GM18861 (cell line): Measurements from ENCODE around the gene HOXA7.

Source experiments
- ATAC-seq: cut with Tn5 transposase; IDR thresholded peaks from one replicate; pipeline ENCODE4 v1.9.1; 2021; ENCODE audit not compliant: unreplicated experiment

HOXA7 gene

GRCh38 chr7:27148031-27148755 lies 8.3 kb downstream of the HOXA7 start:
- no peak for ATAC-seq

DNA sequence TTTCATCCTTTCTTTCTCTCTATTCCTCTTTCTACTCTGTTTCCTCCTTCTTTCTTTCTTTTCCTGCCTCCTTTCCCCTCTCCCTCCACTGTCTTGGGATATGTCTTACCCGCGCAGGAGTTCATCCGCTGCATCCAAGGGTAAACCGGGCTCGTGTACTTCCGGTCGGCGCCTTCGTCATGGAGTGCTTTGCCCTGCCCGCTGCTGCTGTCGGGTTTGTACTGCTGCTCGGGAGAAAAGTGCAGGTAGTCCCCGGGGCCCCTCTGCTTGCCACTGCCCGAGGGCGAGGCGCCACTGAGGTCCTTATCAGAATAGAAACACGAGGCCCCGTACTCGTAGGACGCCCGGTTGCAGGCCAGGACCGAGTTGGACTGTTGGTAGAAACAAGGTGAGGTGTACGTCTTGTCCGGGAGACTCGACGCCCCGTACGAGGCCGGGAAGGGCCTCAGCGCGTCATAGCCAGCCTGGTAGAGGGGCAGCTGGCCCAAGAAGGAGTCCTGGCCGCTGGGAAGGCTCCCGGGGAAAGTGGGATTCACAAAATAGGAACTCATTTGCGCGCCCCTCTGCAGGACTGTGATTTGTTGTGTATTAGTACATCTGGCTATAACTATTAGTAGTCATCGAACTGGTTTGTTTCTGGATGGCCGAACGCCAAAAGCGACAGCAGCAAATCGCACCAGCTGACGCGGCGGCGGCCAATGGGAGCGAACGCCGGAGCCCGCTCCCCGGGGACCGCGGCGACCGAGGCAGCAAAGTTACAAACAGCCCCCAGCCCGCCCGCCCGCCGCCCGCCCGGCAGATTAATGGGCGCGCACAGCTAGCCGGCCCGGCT lies 9.1 kb downstream of the HOXA7 start, which contains the start of gene HOXA6:
TSS of gene HOXA6 (minus strand) at position 576 of the 832 bp plus-strand sequence. CDS start at position 551, 25 bp downstream.
- ATAC-seq, result no peak

GRCh38 chr7:27146491-27147198 lies 9.8 kb downstream of the HOXA7 start:
- ATAC-seq, result no peak

- ATAC-seq, result no peak
These were observed 10.5 kb downstream of the HOXA7 start for GRCh38 chr7:27145914-27146412.

GRCh38 chr7:27145165-27145913 lies 11.1 kb downstream of the HOXA7 start:
- no peak for ATAC-seq

DNA sequence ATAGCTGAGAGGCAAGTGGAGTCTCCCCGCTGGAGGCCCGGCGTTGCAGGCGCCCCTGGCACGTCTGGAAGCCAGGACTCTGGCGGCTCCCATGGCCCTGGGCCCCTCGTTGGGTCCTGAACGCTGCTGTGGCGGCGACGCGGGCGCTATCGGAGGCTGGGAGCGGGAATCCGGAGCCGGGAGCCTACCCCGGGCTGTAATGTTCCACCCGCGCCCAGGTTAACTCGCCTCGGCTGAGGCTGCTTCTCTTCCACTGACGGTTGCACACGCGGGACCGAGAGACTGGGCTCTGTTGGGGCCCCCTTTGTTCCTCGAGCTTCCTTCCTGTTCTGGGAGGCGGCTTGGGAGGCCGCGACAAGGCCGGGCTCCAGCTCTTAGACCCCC lies 11.7 kb downstream of the HOXA7 start:
- no peak for ATAC-seq

GRCh38 chr7:27143950-27144780 lies 12.3 kb downstream of the HOXA7 start:
- no peak for ATAC-seq

GRCh38 chr7:27143023-27143949 lies 13.2 kb downstream of the HOXA7 start, which contains the start of gene HOXA5:
Gene HOXA5 (minus strand): TSS chr7:27143681. CDS start chr7:27143607, 74 bp downstream.
- no peak for ATAC-seq

- no peak for ATAC-seq
These were observed 13.9 kb downstream of the HOXA7 start for GRCh38 chr7:27142580-27143022.

GRCh38 chr7:27141923-27142579 lies 14.4 kb downstream of the HOXA7 start:
- ATAC-seq, result no peak

- ATAC-seq, result no peak
These were observed 15.1 kb downstream of the HOXA7 start for GRCh38 chr7:27141137-27141922.

- no peak for ATAC-seq
These were observed 16.2 kb downstream of the HOXA7 start for GRCh38 chr7:27140126-27140857.

DNA sequence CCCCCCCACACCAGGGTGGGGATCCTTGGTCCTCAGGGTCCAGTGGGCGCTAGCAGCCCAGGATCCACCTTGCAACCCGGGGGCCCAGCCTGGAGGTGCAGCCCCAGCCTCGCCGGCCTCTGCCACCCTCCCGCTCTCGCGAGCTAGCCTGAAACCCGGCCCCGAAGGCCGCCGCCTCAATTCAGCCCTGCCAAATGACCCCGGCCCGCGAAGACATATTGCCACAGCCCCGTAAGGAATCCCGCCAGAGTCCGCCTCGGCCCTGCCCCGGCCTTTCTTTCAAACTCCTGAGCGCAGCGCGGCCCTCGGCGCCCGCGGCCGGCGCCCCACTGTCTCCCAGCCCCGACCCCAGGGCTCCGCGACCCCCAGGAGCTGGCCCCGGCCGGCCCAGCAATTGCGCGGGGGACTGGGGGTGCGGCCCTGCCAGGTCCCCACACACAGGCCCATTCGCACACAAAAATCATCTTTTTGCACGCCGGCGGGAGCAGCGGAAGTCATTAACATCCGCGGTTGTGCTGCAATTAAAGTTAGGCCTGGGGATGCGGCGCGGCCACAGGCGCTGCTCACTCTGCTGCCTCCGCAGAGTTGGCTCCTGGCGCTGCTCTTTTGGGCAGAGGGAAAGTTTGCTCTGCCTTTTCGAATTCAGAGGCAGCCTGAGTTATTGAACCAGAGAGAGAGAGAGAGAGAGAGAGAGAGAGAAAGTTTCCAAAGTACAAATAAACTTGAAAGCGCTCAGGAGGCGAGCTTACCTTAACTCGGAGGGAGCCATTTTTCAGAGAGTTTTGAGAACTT lies 16.9 kb downstream of the HOXA7 start:
- no peak for ATAC-seq

- no peak for ATAC-seq
These were observed 17.5 kb downstream of the HOXA7 start for GRCh38 chr7:27138985-27139333.

- no peak for ATAC-seq
These were observed 18.0 kb downstream of the HOXA7 start for GRCh38 chr7:27138472-27138871.
